Suprapubic skin (tissue), 4 donors: ENCODE data around the gene TNIK.

Experiments used
- CTCF ChIP-seq, 2 donors: fragments of 200-600 bp in 1 of 2; fragments of 450-650 bp in 1 of 2; sonication (generic) in 1 of 2; IDR thresholded peaks; one replicate each; pipeline ENCODE4 v1.5.1; 2016 to 2019; ENCODE audit warnings: antibody characterized with exemption in 2 of 2, mild to moderate bottlenecking in 1 of 2, moderate library complexity in 1 of 2
- EP300 ChIP-seq: sonication (generic); formaldehyde crosslinking; IDR thresholded peaks from one replicate; pipeline ENCODE4 v1.6.1; 2017; ENCODE audit warnings: antibody characterized with exemption
- POLR2A ChIP-seq, 2 donors: fragments of 450-650 bp; IDR thresholded peaks; one replicate each; pipeline ENCODE4 v1.6.1; 2017; ENCODE audit warnings: antibody characterized with exemption in 2 of 2, mild to moderate bottlenecking in 2 of 2, moderate library complexity in 2 of 2
- POLR2AphosphoS5 ChIP-seq, 3 donors: sonication (generic); formaldehyde crosslinking; IDR thresholded peaks; one replicate each; pipeline ENCODE4 v1.6.1; 2017; ENCODE audit warnings: antibody characterized with exemption in 3 of 3

GRCh38 chr3:171077261-171077660 lies 382.9 kb downstream of the TNIK start:
- TF ChIP-seq CTCF (IDR thresholded peaks at IDR 0.05) (no peak), EP300 (no peak), POLR2A (IDR thresholded peaks at IDR 0.05) (no peak), POLR2AphosphoS5 (IDR thresholded peaks at IDR 0.05) (no peak)
